Measurements from ENCODE around the gene CYFIP1. TPM values are rescaled to one million over a fixed set of nuclear protein-coding genes. Genes with fewer than 3 reads are reported as not detected.

The CYFIP1 gene
- total RNA-seq, 1 donor from 2014 or later = 116 TPM

GRCh38 chr15:22819651-22820050 is 160.5 kb downstream of the CYFIP1 start:
- H3K4me3 ChIP-seq (ENCODE audit: insufficient read depth, low read depth, low read length) = no peak overlapping the region
- FAIRE-seq = no peak

More at GRCh38 chr15:22819651-22820050, 160.5 kb downstream of the CYFIP1 start:
- Mint-ChIP-seq H3K9me3 (ENCODE audit: unreplicated experiment) (no peaks in the 10 kb centered on the region), H3K4me3 (ENCODE audit: unreplicated experiment) (no peak overlapping the region), H3K4me1 (ENCODE audit: low read depth, unreplicated experiment) (no peaks in the 10 kb centered on the region), H3K27ac (ENCODE audit: unreplicated experiment) (no peak overlapping the region), H3K27me3 (ENCODE audit: low read depth, unreplicated experiment) (no peaks in the 10 kb centered on the region), H3K36me3 (ENCODE audit: low read depth, unreplicated experiment) (peaks cover 6% of the 10 kb centered on the region)
- no peaks in the 10 kb centered on the region for H3K36me3 ChIP-seq (ENCODE audit: insufficient read depth, low read length)
- no peak overlapping the region for H3K4me2 ChIP-seq (ENCODE audit: low read length)
- no peaks in the 10 kb centered on the region for H3K4me1 ChIP-seq (ENCODE audit: insufficient read depth, low read length)
- H3K9ac ChIP-seq (ENCODE audit: low read length) = no peak overlapping the region
- no peaks in the 10 kb centered on the region for H3K9me3 ChIP-seq (ENCODE audit: insufficient read depth, low read depth, low read length)
- no peak for TF ChIP-seq EZH2 (IDR thresholded peaks at IDR 0.05; ENCODE audit: insufficient read depth, low read length)
- TF ChIP-seq CTCF (IDR thresholded peaks at IDR 0.05; ENCODE audit: insufficient read depth, low read depth, low read length) = no peak
- no peaks in the 10 kb centered on the region for H3K27me3 ChIP-seq (ENCODE audit: insufficient read depth, low read length)
- no peaks in the 10 kb centered on the region for H3K79me2 ChIP-seq (ENCODE audit: insufficient read depth, low read length)
- H4K20me1 ChIP-seq (ENCODE audit: insufficient read depth, low read length) = no peaks in the 10 kb centered on the region
- no peak overlapping the region for H2AFZ ChIP-seq (ENCODE audit: low read depth, low read length)
- DNase-seq (ENCODE audit: low read depth) = no peak
- H3K27ac ChIP-seq (ENCODE audit: low read depth, low read length) = no peak overlapping the region

Other genes starting within 250 kb of the CYFIP1 start
- gene NIPA1, start 193.7 kb downstream of the CYFIP1 start, total RNA-seq = 13.6 and 16.7 TPM in 2 replicates
- gene NIPA2, start 141.7 kb downstream of the CYFIP1 start, total RNA-seq = 101 and 103 TPM in 2 replicates
- 13.3 and 13.8 TPM in 2 replicates for gene TUBGCP5, start 59.2 kb upstream of the CYFIP1 start, total RNA-seq
- gene GOLGA6L1, start 156.5 kb upstream of the CYFIP1 start, total RNA-seq = not detected in 2 replicates

Data from astrocyte (in vitro differentiated cells and primary cell).